Thoracic aorta (tissue), 2 donors: ENCODE measurements around the gene WDR20. TPM values are rescaled to one million over a fixed set of nuclear protein-coding genes. Genes with fewer than 3 reads are reported as not detected.

Experiments
- ATAC-seq: fragments of 150-250 bp; one replicate; pipeline ENCODE4 v1.8.0; 2017; ENCODE audit warnings: low read depth; ENCODE audit not compliant: insufficient number of reproducible peaks, low FRiP score
- DNase-seq: peaks from one replicate; pipeline ENCODE4 v3.0.0-alpha.2; 2020; ENCODE audit warnings: low spot score
- H3K27ac ChIP-seq, 2 donors: fragments of 200-600 bp; sonication (generic); 1 replicate in 1 of 2; 2 replicates in 1 of 2; pipeline ENCODE4 v1.5.1; 2016; ENCODE audit warnings: mild to moderate bottlenecking in 2 of 2, moderate library complexity in 2 of 2
- H3K27me3 ChIP-seq: fragments of 200-600 bp; sonication (generic); replicated peaks from 2 replicates; pipeline ENCODE4 v1.6.0; 2016; ENCODE audit warnings: mild to moderate bottlenecking; ENCODE audit not compliant: insufficient read depth
- H3K36me3 ChIP-seq: fragments of 200-600 bp; sonication (generic); one replicate; pipeline ENCODE4 v1.5.1; 2016
- H3K4me1 ChIP-seq, 2 donors: fragments of 200-600 bp; sonication (generic); 1 replicate in 1 of 2; 2 replicates in 1 of 2; pipeline versions ENCODE4 v1.5.1 to v1.6.0; 2016; ENCODE audit warnings: low read depth in 2 of 2, mild to moderate bottlenecking in 1 of 2; ENCODE audit not compliant: control insufficient read depth in 1 of 2
- H3K4me3 ChIP-seq: fragments of 200-600 bp; sonication (generic); 2 replicates; pipeline ENCODE4 v1.5.1; 2016; ENCODE audit warnings: mild to moderate bottlenecking
- H3K9me3 ChIP-seq: fragments of 200-600 bp; sonication (generic); 2 replicates; pipeline ENCODE4 v1.5.1; 2016
- total RNA-seq, 2 donors: library from RNA; depleted of rRNA; stranded (reverse); fragments of >200 nt; gene quantifications; one replicate each; pipeline versions ENCODE4 v1.1.0 to v1.2.3, GENCODE V29; 2016
- TF ChIP-seq, protein P1 (sequence below): fragments of 200-600 bp; sonication (generic); IDR thresholded peaks from one replicate; pipeline ENCODE4 v1.5.1; 2019; ENCODE audit warnings: antibody characterized with exemption

WDR20 gene
- total RNA-seq, 2 donors from 2014 or later: 11.0 to 30.0 TPM

- peaks cover 21% of the 10 kb centered on the region for H3K36me3 ChIP-seq
- TF ChIP-seq, protein P1, sequence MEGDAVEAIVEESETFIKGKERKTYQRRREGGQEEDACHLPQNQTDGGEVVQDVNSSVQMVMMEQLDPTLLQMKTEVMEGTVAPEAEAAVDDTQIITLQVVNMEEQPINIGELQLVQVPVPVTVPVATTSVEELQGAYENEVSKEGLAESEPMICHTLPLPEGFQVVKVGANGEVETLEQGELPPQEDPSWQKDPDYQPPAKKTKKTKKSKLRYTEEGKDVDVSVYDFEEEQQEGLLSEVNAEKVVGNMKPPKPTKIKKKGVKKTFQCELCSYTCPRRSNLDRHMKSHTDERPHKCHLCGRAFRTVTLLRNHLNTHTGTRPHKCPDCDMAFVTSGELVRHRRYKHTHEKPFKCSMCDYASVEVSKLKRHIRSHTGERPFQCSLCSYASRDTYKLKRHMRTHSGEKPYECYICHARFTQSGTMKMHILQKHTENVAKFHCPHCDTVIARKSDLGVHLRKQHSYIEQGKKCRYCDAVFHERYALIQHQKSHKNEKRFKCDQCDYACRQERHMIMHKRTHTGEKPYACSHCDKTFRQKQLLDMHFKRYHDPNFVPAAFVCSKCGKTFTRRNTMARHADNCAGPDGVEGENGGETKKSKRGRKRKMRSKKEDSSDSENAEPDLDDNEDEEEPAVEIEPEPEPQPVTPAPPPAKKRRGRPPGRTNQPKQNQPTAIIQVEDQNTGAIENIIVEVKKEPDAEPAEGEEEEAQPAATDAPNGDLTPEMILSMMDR: no peak
- no peak for ATAC-seq
- H3K4me1 ChIP-seq: peaks cover 3 to 14% of the 10 kb centered on the region in 2 donors
- no peak overlapping the region for H3K27ac ChIP-seq
- no peaks in the 10 kb centered on the region for H3K27me3 ChIP-seq
- H3K9me3 ChIP-seq: no peaks in the 10 kb centered on the region
- DNase-seq: no peak
- H3K4me3 ChIP-seq: no peak overlapping the region
Measured at GRCh38 chr14:102211240-102211639, 71.5 kb downstream of the WDR20 start.

GRCh38 chr14:102212356-102212755 is 72.7 kb downstream of the WDR20 start:
- DNase-seq: no peak

GRCh38 chr14:102212845-102213244 is 73.1 kb downstream of the WDR20 start:
- Histone ChIP-seq H3K27ac (no peak overlapping the region), H3K9me3 (no peaks in the 10 kb centered on the region), H3K27me3 (no peaks in the 10 kb centered on the region), H3K4me3 (no peak overlapping the region), H3K36me3 (peaks cover 19% of the 10 kb centered on the region), H3K4me1 (peaks cover 3 to 14% of the 10 kb centered on the region in 2 donors)
- TF ChIP-seq, protein P1: no peak
- ATAC-seq: no peak
- no peak for DNase-seq

More at GRCh38 chr14:102212356-102212755, 72.7 kb downstream of the WDR20 start:
- Histone ChIP-seq H3K4me3 (no peak overlapping the region), H3K4me1 (peaks cover 3 to 14% of the 10 kb centered on the region in 2 donors), H3K36me3 (peaks cover 21% of the 10 kb centered on the region), H3K27me3 (no peaks in the 10 kb centered on the region), H3K9me3 (no peaks in the 10 kb centered on the region), H3K27ac (no peak overlapping the region)
- TF ChIP-seq, protein P1: no peak
- ATAC-seq: no peak

- H3K4me3 ChIP-seq: no peak overlapping the region
- ATAC-seq (no peak), DNase-seq (no peak)
- no peaks in the 10 kb centered on the region for H3K27me3 ChIP-seq
- peaks cover 13% of the 10 kb centered on the region for H3K36me3 ChIP-seq
- H3K27ac ChIP-seq: no peak overlapping the region
- H3K9me3 ChIP-seq: no peaks in the 10 kb centered on the region
- TF ChIP-seq, protein P1: no peak
- H3K4me1 ChIP-seq: peaks cover 3 to 14% of the 10 kb centered on the region in 2 donors
Measured at GRCh38 chr14:102213470-102213869, 73.8 kb downstream of the WDR20 start.

GRCh38 chr14:102213984-102214658 is 74.4 kb downstream of the WDR20 start:
- DNase-seq: no peak
- Histone ChIP-seq H3K4me1 (peaks cover 3 to 14% of the 10 kb centered on the region in 2 donors), H3K4me3 (no peak overlapping the region), H3K27ac (no peak overlapping the region), H3K36me3 (peaks cover 7% of the 10 kb centered on the region), H3K27me3 (no peaks in the 10 kb centered on the region), H3K9me3 (no peaks in the 10 kb centered on the region)
- TF ChIP-seq, protein P1: no peak
- ATAC-seq: no peak
